H9 (cell line): Measurements from ENCODE around the gene UBQLN3. TPM values are rescaled to one million over a fixed set of nuclear protein-coding genes. Genes with fewer than 3 reads are reported as not detected.

Experiments used
- DNase-seq: peaks from one replicate; pipeline ENCODE4 v3.0.0-alpha.2; 2017
- H2AFZ ChIP-seq: one replicate; pipeline ENCODE4 v1.6.1; 2013; ENCODE audit warnings: mild to moderate bottlenecking, low read length, control low read depth, moderate library complexity
- H2AK5ac ChIP-seq: 2 replicates; pipeline ENCODE4 v1.6.1; 2013; ENCODE audit warnings: low read length, control low read depth, mixed read lengths; ENCODE audit not compliant: insufficient read length
- H2BK120ac ChIP-seq: one replicate; pipeline ENCODE4 v1.6.1; 2013; ENCODE audit warnings: low read depth, mild to moderate bottlenecking, low read length, control low read depth, inconsistent platforms; ENCODE audit not compliant: poor library complexity, severe bottlenecking
- H2BK12ac ChIP-seq: 2 replicates; pipeline ENCODE4 v1.6.1; 2013; ENCODE audit warnings: low read length, control low read depth, mixed read lengths, low read depth; ENCODE audit not compliant: insufficient read length
- H2BK15ac ChIP-seq: 2 replicates; pipeline ENCODE4 v1.6.1; 2013; ENCODE audit warnings: low read depth, low read length, control low read depth
- H2BK20ac ChIP-seq: one replicate; pipeline ENCODE4 v1.6.1; 2013; ENCODE audit warnings: low read depth, mild to moderate bottlenecking, low read length, control low read depth, inconsistent platforms; ENCODE audit not compliant: poor library complexity, severe bottlenecking
- H2BK5ac ChIP-seq: 2 replicates; pipeline ENCODE4 v1.6.1; 2013; ENCODE audit warnings: low read length, control low read depth, mixed read lengths; ENCODE audit not compliant: insufficient read length
- H3K14ac ChIP-seq: 2 replicates; pipeline ENCODE4 v1.6.1; 2013; ENCODE audit warnings: low read length, control low read depth; ENCODE audit not compliant: insufficient read depth
- H3K18ac ChIP-seq: 2 replicates; pipeline ENCODE4 v1.6.1; 2013; ENCODE audit warnings: low read depth, mild to moderate bottlenecking, mixed read lengths, low read length, control low read depth; ENCODE audit not compliant: insufficient read length
- H3K23ac ChIP-seq: 2 replicates; pipeline ENCODE4 v1.6.1; 2013; ENCODE audit warnings: low read length, control low read depth, mixed read lengths, low read depth; ENCODE audit not compliant: insufficient read length
- H3K23me2 ChIP-seq: 2 replicates; pipeline ENCODE4 v1.6.1; 2013; ENCODE audit warnings: low read depth, mild to moderate bottlenecking, mixed read lengths, low read length, control low read depth; ENCODE audit not compliant: insufficient read length, poor library complexity, severe bottlenecking
- H3K27ac ChIP-seq: 2 replicates; pipeline ENCODE4 v1.5.1; 2013; ENCODE audit warnings: low read length, control low read depth, mixed read lengths, low read depth; ENCODE audit not compliant: insufficient read length
- H3K27me3 ChIP-seq: 2 replicates; pipeline ENCODE4 v1.6.1; 2013; ENCODE audit warnings: low read length, control low read depth, inconsistent platforms; ENCODE audit not compliant: insufficient read depth
- H3K4ac ChIP-seq: 2 replicates; pipeline ENCODE4 v1.6.1; 2013; ENCODE audit warnings: low read depth, mild to moderate bottlenecking, control low read depth, inconsistent platforms, low read length, moderate library complexity
- H3K4me1 ChIP-seq: 2 replicates; pipeline ENCODE4 v1.6.1; 2013; ENCODE audit warnings: low read length, control low read depth, inconsistent platforms; ENCODE audit not compliant: insufficient read depth
- H3K4me2 ChIP-seq: 2 replicates; pipeline ENCODE4 v1.6.1; 2013; ENCODE audit warnings: low read length, control low read depth, mixed read lengths; ENCODE audit not compliant: insufficient read length, insufficient read depth
- H3K56ac ChIP-seq: 2 replicates; pipeline ENCODE4 v1.6.1; 2013; ENCODE audit warnings: low read depth, mild to moderate bottlenecking, mixed read lengths, low read length, control low read depth; ENCODE audit not compliant: insufficient read length
- H3K79me1 ChIP-seq: 2 replicates; pipeline ENCODE4 v1.6.1; 2013; ENCODE audit warnings: low read depth, mild to moderate bottlenecking, moderate library complexity, low read length, control low read depth, inconsistent platforms; ENCODE audit not compliant: insufficient read depth, poor library complexity, severe bottlenecking
- H3K79me2 ChIP-seq: 2 replicates; pipeline ENCODE4 v1.6.1; 2013; ENCODE audit warnings: low read length, control low read depth, inconsistent platforms; ENCODE audit not compliant: insufficient read depth
- H3K9ac ChIP-seq: 2 replicates; pipeline ENCODE4 v1.6.1; 2013; ENCODE audit warnings: low read length, control low read depth, mixed read lengths; ENCODE audit not compliant: insufficient read length; ENCODE audit errors: extremely low read depth
- H3K9me3 ChIP-seq: one replicate; pipeline ENCODE4 v1.6.1; 2013; ENCODE audit warnings: low read depth, low read length, inconsistent platforms; ENCODE audit not compliant: control insufficient read depth
- H3T11ph ChIP-seq: one replicate; pipeline ENCODE4 v1.6.1; 2013; ENCODE audit warnings: mild to moderate bottlenecking, low read length, control low read depth, inconsistent platforms
- H4K20me1 ChIP-seq: one replicate; pipeline ENCODE4 v1.6.1; 2013; ENCODE audit not compliant: control insufficient read depth, insufficient read length, insufficient read depth
- H4K5ac ChIP-seq: 2 replicates; pipeline ENCODE4 v1.6.1; 2013; ENCODE audit warnings: low read depth, mild to moderate bottlenecking, mixed read lengths, low read length, control low read depth; ENCODE audit not compliant: insufficient read length
- H4K8ac ChIP-seq: replicated peaks from 2 replicates; pipeline ENCODE4 v1.6.1; 2013; ENCODE audit warnings: low read length, control low read depth, mixed read lengths, low read depth; ENCODE audit not compliant: insufficient read length
- H4K91ac ChIP-seq: 2 replicates; pipeline ENCODE4 v1.6.1; 2013; ENCODE audit warnings: low read depth, mild to moderate bottlenecking, moderate library complexity, mixed read lengths, low read length, control low read depth; ENCODE audit not compliant: insufficient read length
- H3K27ac Mint-ChIP-seq, 3 experiments: 2 replicates in 2 of 3; 3 replicates in 1 of 3; pipeline ENCODE4 v1.8.0; 2020 to 2021; ENCODE audit warnings: mixed read lengths in 3 of 3, mild to moderate bottlenecking in 1 of 3, moderate library complexity in 1 of 3
- H3K27me3 Mint-ChIP-seq: 2 replicates; pipeline ENCODE4 v1.8.0; 2021; ENCODE audit warnings: low read depth, mild to moderate bottlenecking, moderate library complexity, mixed read lengths
- H3K36me3 Mint-ChIP-seq, 3 experiments: 2 replicates in 2 of 3; 3 replicates in 1 of 3; pipeline ENCODE4 v1.8.0; 2020 to 2021; ENCODE audit warnings: low read depth in 3 of 3, mixed read lengths in 3 of 3; ENCODE audit not compliant: insufficient read depth in 1 of 3
- H3K4me1 Mint-ChIP-seq, 2 experiments: 2 replicates each; pipeline ENCODE4 v1.8.0; 2020; ENCODE audit warnings: mixed read lengths in 2 of 2
- H3K4me3 Mint-ChIP-seq, 2 experiments: 2 replicates in 1 of 2; 3 replicates in 1 of 2; pipeline ENCODE4 v1.8.0; 2020 to 2021; ENCODE audit warnings: mild to moderate bottlenecking in 2 of 2, mixed read lengths in 2 of 2, moderate library complexity in 1 of 2
- H3K9me3 Mint-ChIP-seq, 2 experiments: 2 replicates in 1 of 2; 3 replicates in 1 of 2; pipeline ENCODE4 v1.8.0; 2020; ENCODE audit warnings: mild to moderate bottlenecking in 2 of 2, mixed read lengths in 2 of 2, moderate library complexity in 1 of 2
- CTCF ChIP-seq: fragments of 200-600 bp; sonication (generic); conservative IDR thresholded peaks from 3 replicates; pipeline ENCODE4 v1.8.0; 2021; ENCODE audit warnings: antibody characterized with exemption, mild to moderate bottlenecking
- WGBS: extraction: QIAGEN DNeasy Blood & Tissue Kit; methylation state at CpG from one replicate; pipeline ENCODE4 v1.1.7; 2013; ENCODE audit warnings: missing lambda C conversion rate, low lambda C conversion rate, mixed read lengths; ENCODE audit not compliant: insufficient read length; ENCODE audit errors: extremely low coverage; 5-methylcytosine and 5-hydroxymethylcytosine counted together
- total RNA-seq: library from RNA; stranded (reverse); gene quantifications from 2 replicates; pipeline ENCODE4 v1.2.1, GENCODE V29; 2021

Gene UBQLN3
- total RNA-seq, 1 experiment from 2014 or later = not detected

DNA sequence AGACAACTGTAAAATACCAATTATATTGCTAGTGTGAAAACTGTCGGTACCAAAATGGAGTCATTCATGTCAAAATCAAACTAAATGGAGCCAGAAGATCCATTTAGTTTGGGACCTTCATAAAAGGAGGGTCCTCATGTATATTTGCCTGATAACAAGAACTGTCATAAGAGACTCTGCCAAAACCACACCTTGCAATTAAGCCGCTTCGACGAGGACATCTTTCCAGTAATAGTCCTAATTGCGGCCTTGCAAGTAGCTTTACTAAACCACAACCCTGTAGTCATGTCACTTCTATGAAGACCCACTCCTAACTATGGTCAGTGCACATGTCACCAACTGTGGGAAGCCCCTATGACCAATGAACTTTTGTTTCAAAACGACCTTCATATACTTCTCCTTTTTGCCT, 9.4 kb downstream of the UBQLN3 start:
- Histone ChIP-seq H3K27ac (no peak overlapping the region), H2AFZ (no peak overlapping the region), H2BK15ac (no peak overlapping the region), H2BK20ac (no peak overlapping the region), H4K5ac (no peak overlapping the region), H2BK5ac (no peak overlapping the region), H3T11ph (no peak overlapping the region), H4K91ac (no peak overlapping the region), H2BK12ac (no peak overlapping the region), H3K23ac (no peak overlapping the region), H3K27me3 (no peaks in the 10 kb centered on the region), H4K20me1 (no peaks in the 10 kb centered on the region), H3K23me2 (no peaks in the 10 kb centered on the region), H3K79me2 (no peaks in the 10 kb centered on the region), H2BK120ac (no peak overlapping the region), H3K9ac (no peak overlapping the region), H3K4me1 (no peaks in the 10 kb centered on the region), H3K79me1 (no peaks in the 10 kb centered on the region), H3K56ac (no peak overlapping the region), H3K18ac (no peak overlapping the region), H3K4me2 (no peak overlapping the region), H2AK5ac (no peak overlapping the region), H4K8ac (no peak overlapping the region), H3K14ac (no peak overlapping the region), H3K4ac (no peak overlapping the region), H3K9me3 (no peaks in the 10 kb centered on the region)
- Mint-ChIP-seq H3K4me1 (peaks cover 0 to 5% of the 10 kb centered on the region in 2 experiments; a peak in 2 of 4 replicates), H3K4me3 (no peak overlapping the region), H3K36me3 (no peaks in the 10 kb centered on the region), H3K9me3 (no peaks in the 10 kb centered on the region), H3K27ac (no peak overlapping the region), H3K27me3 (no peaks in the 10 kb centered on the region)
- DNase-seq = no peak
- no peak for TF ChIP-seq CTCF
- WGBS = no CpG with 5 or more reads among the region's 6 CpGs
